BJ (cell line): ENCODE measurements around the gene CMSS1. TPM values are rescaled to one million over a fixed set of nuclear protein-coding genes. Genes with fewer than 3 reads are reported as not detected.

ENCODE experiments used
- CTCF ChIA-PET: fragments of 350-600 bp; formaldehyde crosslinking; extraction: SDS; loops from one replicate; lab custom pipeline; 2021; ENCODE audit warnings: antibody characterized with exemption, inconsistent platforms; lab: Yijun Ruan, JAX
- POLR2A ChIA-PET: fragments of 300-600 bp; sonication (Branson Sonifier 250); formaldehyde crosslinking; extraction: SDS; loops from one replicate; lab custom pipeline; 2021; ENCODE audit warnings: antibody characterized with exemption; lab: Charles Lee
- DNase-seq: peaks from one replicate; pipeline ENCODE4 v3.0.0-alpha.2; 2011; ENCODE audit warnings: low read depth
- H3K27me3 ChIP-seq: 2 replicates; pipeline ENCODE4 v1.6.0; 2011; ENCODE audit warnings: low read length; ENCODE audit not compliant: control insufficient read depth, insufficient read depth
- H3K36me3 ChIP-seq: 2 replicates; pipeline ENCODE4 v1.5.1; 2011; ENCODE audit warnings: low read length; ENCODE audit not compliant: control insufficient read depth, insufficient read depth
- H3K4me3 ChIP-seq: 2 replicates; pipeline ENCODE4 v1.5.1; 2011; ENCODE audit warnings: low read depth, mild to moderate bottlenecking, control low read depth, low read length
- CTCF ChIP-seq: IDR thresholded peaks from 2 replicates; pipeline ENCODE4 v1.5.1; 2011; ENCODE audit warnings: low read depth, mild to moderate bottlenecking, control low read depth, inconsistent platforms, low read length, moderate library complexity; ENCODE audit not compliant: insufficient read depth
- polyA plus RNA-seq: library from polyadenylated mRNA; depleted of rRNA; stranded (reverse); fragments of >200 nt; gene quantifications from 2 replicates; pipeline ENCODE4 v1.2.3, GENCODE V29; 2011

CMSS1 gene
- polyA plus RNA-seq, 1 experiment, result 6.7 TPM

GRCh38 chr3:100040451-100041225 lies 223.0 kb downstream of the CMSS1 start:
- no peak for DNase-seq
- no peaks in the 10 kb centered on the region for H3K36me3 ChIP-seq
- no peaks in the 10 kb centered on the region for H3K27me3 ChIP-seq
- TF ChIP-seq CTCF, result no peak
- POLR2A ChIA-PET, result interaction anchor here (0.5 to 1.8 kb wide), 4 partner anchors 78 to 216 kb away, joined by 3 to 5 read pairs (median 4); no protein-coding TSS in a partner anchor
- no peak overlapping the region for H3K4me3 ChIP-seq
- CTCF ChIA-PET, result interaction anchor here (0.9 to 2.3 kb wide), 4 partner anchors 17 to 197 kb away, joined by 3 to 12 read pairs (median 4); no protein-coding TSS in a partner anchor

GRCh38 chr3:100041328-100041749 lies 223.7 kb downstream of the CMSS1 start:
- no peaks in the 10 kb centered on the region for H3K27me3 ChIP-seq
- ChIA-PET CTCF (interaction anchor here (0.7 to 2.3 kb wide), 6 partner anchors 17 to 213 kb away, joined by 3 to 12 read pairs (median 4); no protein-coding TSS in a partner anchor), POLR2A (interaction anchor here (0.5 to 1.8 kb wide), 6 partner anchors 79 to 215 kb away, joined by 3 to 5 read pairs (median 4); no protein-coding TSS in a partner anchor)
- DNase-seq, result peak; percentile 88
- no peaks in the 10 kb centered on the region for H3K36me3 ChIP-seq
- TF ChIP-seq CTCF, result no peak
- H3K4me3 ChIP-seq, result no peak overlapping the region

GRCh38 chr3:100042166-100042981 lies 224.7 kb downstream of the CMSS1 start:
- CTCF ChIA-PET, result interaction anchor here (0.7 to 2.3 kb wide), 8 partner anchors 16 to 213 kb away, joined by 3 to 12 read pairs (median 4); no protein-coding TSS in a partner anchor
- Histone ChIP-seq H3K36me3 (no peaks in the 10 kb centered on the region), H3K4me3 (no peak overlapping the region)

GRCh38 chr3:100043271-100043670 lies 225.6 kb downstream of the CMSS1 start:
- DNase-seq, result no peak
- Histone ChIP-seq H3K36me3 (no peaks in the 10 kb centered on the region), H3K27me3 (no peaks in the 10 kb centered on the region), H3K4me3 (no peak overlapping the region)
- CTCF ChIA-PET, result interaction anchor here (1.5 to 1.8 kb wide), 2 partner anchors 25 to 195 kb away, joined by 4 read pairs; no protein-coding TSS in a partner anchor
- POLR2A ChIA-PET, result no interaction called here
- TF ChIP-seq CTCF, result no peak

More at GRCh38 chr3:100042166-100042981, 224.7 kb downstream of the CMSS1 start:
- POLR2A ChIA-PET, result interaction anchor here (0.7 to 1.8 kb wide), 5 partner anchors 58 to 212 kb away, joined by 3 to 6 read pairs (median 4); no protein-coding TSS in a partner anchor
- no peaks in the 10 kb centered on the region for H3K27me3 ChIP-seq
- TF ChIP-seq CTCF, result no peak
- DNase-seq, result peak; percentile 81

GRCh38 chr3:100044369-100044768 lies 226.7 kb downstream of the CMSS1 start:
- ChIA-PET POLR2A (no interaction called here), CTCF (interaction anchor here (1.0 to 1.9 kb wide), 4 partner anchors 18 to 204 kb away, joined by 3 to 5 read pairs (median 4); no protein-coding TSS in a partner anchor)
- Histone ChIP-seq H3K4me3 (no peak overlapping the region), H3K36me3 (no peaks in the 10 kb centered on the region), H3K27me3 (no peaks in the 10 kb centered on the region)
- no peak for DNase-seq
- TF ChIP-seq CTCF, result no peak
